Measurements from ENCODE around the gene NISCH. TPM values are rescaled to one million over a fixed set of nuclear protein-coding genes. Genes with fewer than 3 reads are reported as not detected.

The NISCH gene
- total and polyA plus RNA-seq, 2 of the 8 experiments (the other 6 are each of a cell fraction or from before 2014, with no cell fraction given): 71.2 to 71.9 TPM

DNA sequence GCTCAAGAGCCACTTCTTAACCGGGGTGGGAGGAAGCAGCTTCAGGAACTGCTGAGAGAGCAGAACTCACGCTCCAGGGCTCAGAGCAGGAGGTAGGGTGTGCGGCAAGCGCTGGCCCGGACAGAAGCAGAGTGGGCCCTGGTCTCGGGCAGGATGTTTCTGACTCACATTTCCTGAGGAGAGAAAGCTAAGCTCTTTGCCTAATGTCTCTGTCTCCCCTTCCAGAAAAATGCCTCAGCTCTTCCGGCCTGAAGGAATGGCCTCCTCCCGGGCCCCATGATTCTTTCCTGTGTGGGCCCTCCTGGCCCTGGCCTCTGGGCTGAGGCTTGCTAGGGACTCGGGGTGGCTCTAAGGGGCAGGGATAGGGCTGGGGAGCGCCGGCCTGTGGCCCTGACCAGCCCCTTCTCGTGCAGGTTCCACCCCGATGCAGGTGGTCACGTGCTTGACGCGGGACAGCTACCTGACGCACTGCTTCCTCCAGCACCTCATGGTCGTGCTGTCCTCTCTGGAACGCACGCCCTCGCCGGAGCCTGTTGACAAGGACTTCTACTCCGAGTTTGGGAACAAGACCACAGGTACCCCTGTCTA is 35.6 kb downstream of the NISCH start (continued):
- TF ChIP-seq, protein P1, sequence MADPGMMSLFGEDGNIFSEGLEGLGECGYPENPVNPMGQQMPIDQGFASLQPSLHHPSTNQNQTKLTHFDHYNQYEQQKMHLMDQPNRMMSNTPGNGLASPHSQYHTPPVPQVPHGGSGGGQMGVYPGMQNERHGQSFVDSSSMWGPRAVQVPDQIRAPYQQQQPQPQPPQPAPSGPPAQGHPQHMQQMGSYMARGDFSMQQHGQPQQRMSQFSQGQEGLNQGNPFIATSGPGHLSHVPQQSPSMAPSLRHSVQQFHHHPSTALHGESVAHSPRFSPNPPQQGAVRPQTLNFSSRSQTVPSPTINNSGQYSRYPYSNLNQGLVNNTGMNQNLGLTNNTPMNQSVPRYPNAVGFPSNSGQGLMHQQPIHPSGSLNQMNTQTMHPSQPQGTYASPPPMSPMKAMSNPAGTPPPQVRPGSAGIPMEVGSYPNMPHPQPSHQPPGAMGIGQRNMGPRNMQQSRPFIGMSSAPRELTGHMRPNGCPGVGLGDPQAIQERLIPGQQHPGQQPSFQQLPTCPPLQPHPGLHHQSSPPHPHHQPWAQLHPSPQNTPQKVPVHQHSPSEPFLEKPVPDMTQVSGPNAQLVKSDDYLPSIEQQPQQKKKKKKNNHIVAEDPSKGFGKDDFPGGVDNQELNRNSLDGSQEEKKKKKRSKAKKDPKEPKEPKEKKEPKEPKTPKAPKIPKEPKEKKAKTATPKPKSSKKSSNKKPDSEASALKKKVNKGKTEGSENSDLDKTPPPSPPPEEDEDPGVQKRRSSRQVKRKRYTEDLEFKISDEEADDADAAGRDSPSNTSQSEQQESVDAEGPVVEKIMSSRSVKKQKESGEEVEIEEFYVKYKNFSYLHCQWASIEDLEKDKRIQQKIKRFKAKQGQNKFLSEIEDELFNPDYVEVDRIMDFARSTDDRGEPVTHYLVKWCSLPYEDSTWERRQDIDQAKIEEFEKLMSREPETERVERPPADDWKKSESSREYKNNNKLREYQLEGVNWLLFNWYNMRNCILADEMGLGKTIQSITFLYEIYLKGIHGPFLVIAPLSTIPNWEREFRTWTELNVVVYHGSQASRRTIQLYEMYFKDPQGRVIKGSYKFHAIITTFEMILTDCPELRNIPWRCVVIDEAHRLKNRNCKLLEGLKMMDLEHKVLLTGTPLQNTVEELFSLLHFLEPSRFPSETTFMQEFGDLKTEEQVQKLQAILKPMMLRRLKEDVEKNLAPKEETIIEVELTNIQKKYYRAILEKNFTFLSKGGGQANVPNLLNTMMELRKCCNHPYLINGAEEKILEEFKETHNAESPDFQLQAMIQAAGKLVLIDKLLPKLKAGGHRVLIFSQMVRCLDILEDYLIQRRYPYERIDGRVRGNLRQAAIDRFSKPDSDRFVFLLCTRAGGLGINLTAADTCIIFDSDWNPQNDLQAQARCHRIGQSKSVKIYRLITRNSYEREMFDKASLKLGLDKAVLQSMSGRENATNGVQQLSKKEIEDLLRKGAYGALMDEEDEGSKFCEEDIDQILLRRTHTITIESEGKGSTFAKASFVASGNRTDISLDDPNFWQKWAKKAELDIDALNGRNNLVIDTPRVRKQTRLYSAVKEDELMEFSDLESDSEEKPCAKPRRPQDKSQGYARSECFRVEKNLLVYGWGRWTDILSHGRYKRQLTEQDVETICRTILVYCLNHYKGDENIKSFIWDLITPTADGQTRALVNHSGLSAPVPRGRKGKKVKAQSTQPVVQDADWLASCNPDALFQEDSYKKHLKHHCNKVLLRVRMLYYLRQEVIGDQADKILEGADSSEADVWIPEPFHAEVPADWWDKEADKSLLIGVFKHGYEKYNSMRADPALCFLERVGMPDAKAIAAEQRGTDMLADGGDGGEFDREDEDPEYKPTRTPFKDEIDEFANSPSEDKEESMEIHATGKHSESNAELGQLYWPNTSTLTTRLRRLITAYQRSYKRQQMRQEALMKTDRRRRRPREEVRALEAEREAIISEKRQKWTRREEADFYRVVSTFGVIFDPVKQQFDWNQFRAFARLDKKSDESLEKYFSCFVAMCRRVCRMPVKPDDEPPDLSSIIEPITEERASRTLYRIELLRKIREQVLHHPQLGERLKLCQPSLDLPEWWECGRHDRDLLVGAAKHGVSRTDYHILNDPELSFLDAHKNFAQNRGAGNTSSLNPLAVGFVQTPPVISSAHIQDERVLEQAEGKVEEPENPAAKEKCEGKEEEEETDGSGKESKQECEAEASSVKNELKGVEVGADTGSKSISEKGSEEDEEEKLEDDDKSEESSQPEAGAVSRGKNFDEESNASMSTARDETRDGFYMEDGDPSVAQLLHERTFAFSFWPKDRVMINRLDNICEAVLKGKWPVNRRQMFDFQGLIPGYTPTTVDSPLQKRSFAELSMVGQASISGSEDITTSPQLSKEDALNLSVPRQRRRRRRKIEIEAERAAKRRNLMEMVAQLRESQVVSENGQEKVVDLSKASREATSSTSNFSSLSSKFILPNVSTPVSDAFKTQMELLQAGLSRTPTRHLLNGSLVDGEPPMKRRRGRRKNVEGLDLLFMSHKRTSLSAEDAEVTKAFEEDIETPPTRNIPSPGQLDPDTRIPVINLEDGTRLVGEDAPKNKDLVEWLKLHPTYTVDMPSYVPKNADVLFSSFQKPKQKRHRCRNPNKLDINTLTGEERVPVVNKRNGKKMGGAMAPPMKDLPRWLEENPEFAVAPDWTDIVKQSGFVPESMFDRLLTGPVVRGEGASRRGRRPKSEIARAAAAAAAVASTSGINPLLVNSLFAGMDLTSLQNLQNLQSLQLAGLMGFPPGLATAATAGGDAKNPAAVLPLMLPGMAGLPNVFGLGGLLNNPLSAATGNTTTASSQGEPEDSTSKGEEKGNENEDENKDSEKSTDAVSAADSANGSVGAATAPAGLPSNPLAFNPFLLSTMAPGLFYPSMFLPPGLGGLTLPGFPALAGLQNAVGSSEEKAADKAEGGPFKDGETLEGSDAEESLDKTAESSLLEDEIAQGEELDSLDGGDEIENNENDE (IDR thresholded peaks at IDR 0.05; ENCODE audit: insufficient replicate concordance, low read length): no peak
- TF ChIP-seq CHD1 (IDR thresholded peaks at IDR 0.05; ENCODE audit: low read depth, low read length) (no peak), YY1 (IDR thresholded peaks at IDR 0.05; ENCODE audit: low read depth, low read length) (no peak), SIX5 (IDR thresholded peaks at IDR 0.05; ENCODE audit: low read depth, low read length) (no peak), SP1 (IDR thresholded peaks at IDR 0.05; ENCODE audit: low read depth, low read length) (no peak), HDAC2 (IDR thresholded peaks at IDR 0.05; ENCODE audit: borderline replicate concordance in 1 of 2, low read depth in 2 of 2, low read length in 2 of 2) (no peak), MAFK (IDR thresholded peaks at IDR 0.05; ENCODE audit: low read depth, low read length) (no peak), EGR1 (IDR thresholded peaks at IDR 0.05; ENCODE audit: borderline replicate concordance, low read depth, low read length) (no peak), KDM1A (IDR thresholded peaks at IDR 0.05; ENCODE audit: borderline replicate concordance, low read length) (no peak)
- TF ChIP-seq, protein P2, sequence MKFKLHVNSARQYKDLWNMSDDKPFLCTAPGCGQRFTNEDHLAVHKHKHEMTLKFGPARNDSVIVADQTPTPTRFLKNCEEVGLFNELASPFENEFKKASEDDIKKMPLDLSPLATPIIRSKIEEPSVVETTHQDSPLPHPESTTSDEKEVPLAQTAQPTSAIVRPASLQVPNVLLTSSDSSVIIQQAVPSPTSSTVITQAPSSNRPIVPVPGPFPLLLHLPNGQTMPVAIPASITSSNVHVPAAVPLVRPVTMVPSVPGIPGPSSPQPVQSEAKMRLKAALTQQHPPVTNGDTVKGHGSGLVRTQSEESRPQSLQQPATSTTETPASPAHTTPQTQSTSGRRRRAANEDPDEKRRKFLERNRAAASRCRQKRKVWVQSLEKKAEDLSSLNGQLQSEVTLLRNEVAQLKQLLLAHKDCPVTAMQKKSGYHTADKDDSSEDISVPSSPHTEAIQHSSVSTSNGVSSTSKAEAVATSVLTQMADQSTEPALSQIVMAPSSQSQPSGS (IDR thresholded peaks at IDR 0.05; ENCODE audit: low read length): no peak

Data from H1 (cell line).